ENCODE measurements around the gene CDK14.
"Not testable (repeated sequence)": the region's sequence is repeated elsewhere in the genome, so short reads cannot be mapped to it uniquely, and the experiment has no call there.

Gene CDK14

DNA sequence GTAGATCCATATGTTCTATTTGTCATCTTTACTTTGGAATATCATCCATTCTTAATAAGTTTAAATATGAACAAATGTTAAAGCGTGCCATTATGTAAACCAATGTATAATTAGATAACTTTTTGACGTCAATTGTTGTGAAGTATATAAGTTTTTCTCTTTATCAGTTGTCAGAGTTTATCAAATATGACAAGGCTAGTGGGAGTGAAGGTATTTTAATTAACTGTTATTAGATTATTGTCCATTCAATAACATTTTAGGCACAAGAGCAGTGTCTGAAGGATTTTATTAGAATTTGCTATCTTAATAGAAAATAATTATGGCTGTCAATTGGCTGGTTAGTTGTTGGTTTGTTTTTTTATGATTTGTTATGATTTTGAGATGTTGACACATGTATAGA, 280.6 kb downstream of the CDK14 start:
- FAIRE-seq (no peak), DNase-seq (ENCODE audit: insufficient read length, low spot score) (no peak)

DNA sequence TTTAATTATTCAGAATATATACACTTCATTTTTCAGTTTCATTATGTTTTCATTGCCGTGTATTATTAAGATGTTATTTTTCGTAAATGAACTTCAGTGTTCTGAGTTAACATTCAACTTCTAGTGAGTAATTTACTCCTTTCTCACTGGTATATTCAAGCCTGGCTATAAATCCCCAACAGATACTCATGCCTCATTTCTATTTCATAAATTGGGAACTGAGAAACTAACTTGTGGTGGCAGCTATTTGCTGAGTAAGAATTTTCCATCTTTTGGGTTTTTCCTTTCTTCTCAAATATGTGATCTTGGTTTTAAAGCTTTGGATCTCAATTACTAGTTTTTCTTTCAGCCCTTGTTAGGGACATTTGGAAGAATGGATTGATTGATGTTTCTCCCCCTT, 281.1 kb downstream of the CDK14 start:
- FAIRE-seq, result no peak
- no peak for DNase-seq (ENCODE audit: insufficient read length, low spot score)

GRCh38 chr7:90879924-90880323, 283.8 kb downstream of the CDK14 start:
- DNase-seq (ENCODE audit: insufficient read length, low spot score) (no peak), FAIRE-seq (no peak)

- no peak for FAIRE-seq
- no peak for DNase-seq (ENCODE audit: insufficient read length, low spot score)
Measured at GRCh38 chr7:90886416-90886815, 290.3 kb downstream of the CDK14 start.

GRCh38 chr7:90889210-90889609, 293.1 kb downstream of the CDK14 start:
- no peak for FAIRE-seq
- no peak for DNase-seq (ENCODE audit: insufficient read length, low spot score)

- FAIRE-seq (no peak), DNase-seq (ENCODE audit: insufficient read length, low spot score) (no peak)
Measured at GRCh38 chr7:90889644-90890043, 293.5 kb downstream of the CDK14 start.

DNA sequence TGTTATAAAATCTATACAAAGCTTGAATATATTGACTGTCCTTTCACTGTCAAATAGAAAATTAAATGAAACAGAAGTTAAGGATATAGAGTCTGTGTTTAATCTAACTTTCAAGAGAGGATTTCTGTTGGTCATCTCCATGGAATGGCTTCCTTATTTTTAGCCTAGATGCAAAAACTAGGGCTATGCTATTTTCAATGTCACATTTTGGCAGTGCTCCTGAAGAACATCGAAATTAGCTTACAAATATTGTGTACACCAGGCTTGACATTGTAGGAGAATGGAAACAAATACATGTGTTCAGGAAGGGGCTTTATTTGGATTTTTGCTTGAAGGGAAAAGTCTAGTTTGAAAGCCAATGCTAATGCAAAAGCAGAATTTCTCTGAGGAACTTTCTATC, 295.4 kb downstream of the CDK14 start:
- FAIRE-seq, result no peak

GRCh38 chr7:90892213-90892612, 296.1 kb downstream of the CDK14 start:
- no peak for DNase-seq (ENCODE audit: insufficient read length, low spot score)
- FAIRE-seq, result no peak

More for the DNA sequence above, 295.4 kb downstream of the CDK14 start:
- no peak for DNase-seq (ENCODE audit: insufficient read length, low spot score)

DNA sequence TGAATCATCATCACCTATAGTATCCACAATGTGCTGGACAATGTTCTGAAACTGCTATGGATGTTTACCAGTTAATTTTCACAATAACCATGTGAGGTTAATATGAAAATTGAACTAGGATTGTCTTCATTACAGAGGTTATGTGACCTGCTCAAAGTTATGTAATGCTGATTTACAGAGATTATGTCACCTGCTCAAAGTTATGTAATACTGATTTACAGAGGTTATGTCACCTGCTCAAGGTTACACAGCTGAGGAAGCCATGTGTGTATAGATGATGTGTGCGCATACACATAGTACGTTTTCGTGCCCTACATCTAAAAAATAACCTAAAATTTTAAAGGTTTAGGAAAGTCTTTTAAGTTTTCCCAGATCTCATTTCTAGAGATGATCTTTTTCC, 298.0 kb downstream of the CDK14 start:
- DNase-seq (ENCODE audit: insufficient read length, low spot score) (no peak), FAIRE-seq (no peak)

GRCh38 chr7:90896458-90896857, 300.3 kb downstream of the CDK14 start:
- DNase-seq (ENCODE audit: insufficient read length, low spot score), result no peak
- FAIRE-seq, result no peak

DNA sequence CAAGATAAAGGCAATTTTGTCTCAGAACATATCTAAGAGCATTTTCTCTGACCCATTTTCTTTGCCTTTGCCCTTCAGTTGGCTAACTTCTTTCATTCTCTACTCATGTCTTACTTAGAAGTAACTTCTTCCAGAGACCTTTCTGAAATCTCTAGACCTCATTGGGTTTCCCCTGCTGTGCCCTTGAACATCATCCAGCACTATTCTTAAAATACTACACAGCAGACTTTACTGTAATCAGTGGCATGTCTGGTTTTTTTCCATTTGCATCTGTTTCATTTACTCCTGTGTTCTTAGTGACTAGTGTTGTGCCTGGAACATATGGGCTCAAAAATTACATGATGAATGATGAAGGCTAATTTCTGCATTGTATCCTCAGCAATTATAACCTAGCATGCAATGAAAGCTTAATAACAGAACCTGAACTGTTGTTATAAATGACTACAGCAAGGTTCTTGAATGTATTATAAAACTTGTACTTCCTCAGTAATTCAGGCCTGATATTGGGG, 301.9 kb downstream of the CDK14 start:
- DNase-seq (ENCODE audit: insufficient read length, low spot score), result no peak
- FAIRE-seq, result no peak

DNA sequence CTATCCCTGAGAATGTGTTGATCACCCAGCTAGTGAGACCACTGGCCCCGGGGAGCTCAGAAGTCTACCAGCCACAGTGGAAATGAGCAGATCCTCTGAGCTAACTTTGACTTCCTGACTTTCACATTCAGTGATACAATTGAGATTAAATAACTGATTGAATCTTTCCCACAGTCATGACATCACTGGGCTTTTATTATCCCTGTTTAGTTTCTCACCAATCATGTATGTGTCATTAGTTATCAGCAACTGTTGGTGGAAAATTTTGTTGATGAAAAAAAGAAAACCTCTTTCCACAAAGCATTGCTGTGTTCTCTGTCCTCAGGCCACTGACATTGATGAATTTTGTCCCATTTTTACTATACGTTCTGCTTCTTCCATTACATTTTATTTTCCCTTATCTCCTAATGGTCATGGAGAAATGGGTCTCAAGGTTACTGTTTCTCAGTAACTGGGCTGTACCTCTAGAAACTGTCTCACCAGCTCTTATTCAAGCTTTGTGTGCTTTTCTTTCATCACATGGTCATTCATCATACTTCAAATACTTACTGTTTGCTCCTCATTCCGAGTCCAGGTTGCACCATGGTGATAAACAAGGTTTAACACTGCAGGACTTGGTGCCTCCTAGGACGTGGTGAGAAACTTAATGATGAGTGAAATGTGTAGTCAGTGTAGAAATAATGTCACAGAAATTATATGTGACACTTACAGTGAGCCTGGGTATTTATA, 304.7 kb downstream of the CDK14 start:
- FAIRE-seq, result no peak
- DNase-seq (ENCODE audit: insufficient read length, low spot score), result no peak

GRCh38 chr7:90903841-90904240, 307.7 kb downstream of the CDK14 start:
- DNase-seq (ENCODE audit: insufficient read length, low spot score), result no peak
- no peak for FAIRE-seq

DNA sequence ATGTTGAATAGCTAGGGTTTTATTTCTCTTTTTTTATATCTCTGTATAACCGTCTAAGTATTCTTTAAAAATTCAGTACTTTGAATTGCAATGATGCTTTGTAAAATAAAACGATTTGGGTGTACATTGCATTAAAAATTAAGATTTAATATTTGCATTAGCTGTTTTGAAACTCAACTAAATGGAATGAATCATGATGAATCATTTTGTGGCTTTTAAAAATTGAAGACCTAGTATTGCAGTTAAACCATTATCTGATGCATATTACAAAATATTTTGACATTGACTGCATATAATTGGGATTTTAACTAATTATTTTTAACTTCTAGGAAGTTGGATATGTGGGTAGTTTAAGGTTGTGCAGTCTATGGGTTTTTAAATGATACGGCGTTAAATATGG, 314.0 kb downstream of the CDK14 start:
- no peak for DNase-seq (ENCODE audit: insufficient read length, low spot score)
- no peak for FAIRE-seq

DNA sequence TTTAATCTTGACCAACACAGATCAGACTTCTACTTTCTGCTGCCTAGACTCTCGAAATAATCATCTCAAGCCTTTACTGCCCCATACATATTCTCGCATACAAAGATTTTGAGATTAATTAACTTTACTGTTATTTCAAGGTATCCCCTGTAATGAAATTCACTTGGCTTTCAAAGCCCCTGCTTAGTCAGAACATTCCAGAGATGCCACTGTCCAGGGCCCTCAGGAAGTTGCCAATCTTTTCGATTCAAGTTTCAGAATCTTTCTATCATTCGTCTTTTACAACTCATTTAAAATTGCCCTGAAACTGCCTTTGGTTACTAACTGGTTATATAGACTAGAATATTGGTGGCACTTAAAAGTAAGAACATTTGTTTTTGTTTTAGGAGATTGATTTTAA, 320.2 kb downstream of the CDK14 start:
- FAIRE-seq, result no peak

DNA sequence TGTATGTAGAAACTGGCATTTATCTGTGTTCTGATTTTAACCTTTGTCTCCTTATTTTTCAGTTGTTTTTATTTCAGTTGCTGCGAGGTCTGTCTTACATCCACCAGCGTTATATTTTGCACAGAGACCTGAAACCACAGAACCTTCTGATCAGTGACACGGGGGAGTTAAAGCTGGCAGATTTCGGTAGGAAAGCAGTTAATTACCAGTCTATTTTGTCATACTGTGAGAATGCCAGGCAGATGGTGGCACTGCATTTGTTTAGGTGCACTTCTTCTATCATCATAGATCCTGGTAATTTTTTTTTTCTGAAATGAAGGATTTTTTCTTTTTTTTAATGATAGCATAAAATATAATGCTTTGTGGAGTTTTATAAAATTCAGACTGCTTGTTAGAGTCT, 321.4 kb downstream of the CDK14 start:
- DNase-seq (ENCODE audit: insufficient read length, low spot score) (no peak), FAIRE-seq (no peak)

More for the DNA sequence above, 320.2 kb downstream of the CDK14 start:
- no peak for DNase-seq (ENCODE audit: insufficient read length, low spot score)

- no peak for FAIRE-seq
Measured at GRCh38 chr7:90918303-90918702, 322.2 kb downstream of the CDK14 start.

GRCh38 chr7:90919816-90920215, 323.7 kb downstream of the CDK14 start:
- FAIRE-seq (no peak), DNase-seq (ENCODE audit: insufficient read length, low spot score) (no peak)

More at GRCh38 chr7:90918303-90918702, 322.2 kb downstream of the CDK14 start:
- DNase-seq (ENCODE audit: insufficient read length, low spot score), result no peak

DNA sequence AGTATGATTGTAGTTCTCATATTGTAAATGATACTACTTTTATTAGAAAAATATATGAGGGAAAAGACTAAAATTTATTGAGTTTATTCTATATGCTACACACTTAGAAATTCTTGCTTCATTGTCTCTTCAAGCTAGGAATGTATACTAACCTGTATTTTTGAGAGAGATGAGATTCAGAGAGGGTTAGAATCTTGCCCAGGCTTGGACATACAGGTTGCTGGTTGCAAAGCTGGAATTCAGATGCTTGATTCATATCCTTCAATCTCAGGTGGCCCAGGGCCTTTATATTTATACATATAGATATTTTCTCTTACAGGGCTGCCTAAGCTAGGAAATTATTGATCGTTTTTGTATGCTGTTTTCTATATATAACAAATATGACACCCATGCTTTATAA, 324.2 kb downstream of the CDK14 start:
- no peak for DNase-seq (ENCODE audit: insufficient read length, low spot score)
- FAIRE-seq, result no peak

DNA sequence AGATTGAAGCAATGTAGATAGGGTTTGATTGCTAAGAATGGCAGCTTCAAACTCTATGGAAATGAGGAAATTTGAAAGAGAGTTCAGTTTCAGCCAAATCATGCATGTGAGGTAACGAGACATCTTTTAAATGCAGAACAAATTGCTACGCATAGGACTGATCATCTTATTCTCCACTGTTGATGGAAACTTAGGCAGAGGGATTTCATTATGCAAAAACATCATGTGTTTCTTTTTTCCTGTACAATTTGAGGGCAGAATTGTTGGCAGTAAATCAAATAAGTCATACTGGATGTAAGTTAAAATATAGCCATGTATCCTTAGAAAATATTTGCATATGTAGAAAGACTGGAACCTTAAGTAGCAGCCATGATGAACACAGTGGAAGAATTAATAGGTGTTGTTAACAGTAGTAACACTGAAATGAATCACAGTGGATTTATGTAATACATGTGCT, 327.4 kb downstream of the CDK14 start:
- DNase-seq (ENCODE audit: insufficient read length, low spot score) (no peak), FAIRE-seq (no peak)

- not testable (repeated sequence) for DNase-seq (ENCODE audit: insufficient read length, low spot score); FAIRE-seq
Measured at GRCh38 chr7:90928700-90929424, 332.7 kb downstream of the CDK14 start.

Data from HTR-8/SVneo (cell line).